GM21447 (cell line): ENCODE results near the gene KCND3.

ENCODE experiments used
- ATAC-seq: cut with Tn5 transposase; IDR thresholded peaks from one replicate; pipeline ENCODE4 v1.9.1; 2021; ENCODE audit not compliant: unreplicated experiment

The KCND3 gene

GRCh38 chr1:111988743-111989453 is 570 bp downstream of the KCND3 start:
- ATAC-seq, result no peak

GRCh38 chr1:111988377-111988742 is 1.1 kb downstream of the KCND3 start:
- ATAC-seq, result no peak

DNA sequence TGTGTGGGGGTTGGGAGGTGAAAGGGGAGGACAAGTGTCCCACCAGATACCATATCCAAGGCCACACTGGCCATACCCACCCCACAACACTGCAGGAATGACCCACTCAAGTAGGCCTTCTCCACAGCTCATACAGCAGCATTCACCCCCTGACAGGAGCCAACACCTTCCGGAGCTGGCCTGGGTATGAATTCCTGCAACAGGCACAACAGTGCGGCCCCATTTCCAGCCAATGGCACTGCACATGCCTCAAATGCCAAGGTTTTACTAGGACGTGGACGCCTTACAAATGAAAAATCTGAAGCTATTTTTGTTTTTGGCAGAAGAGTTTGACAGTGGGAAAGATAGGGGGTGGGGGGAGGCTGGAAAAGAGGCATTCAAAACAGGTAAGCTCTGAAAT is 2.0 kb downstream of the KCND3 start:
- ATAC-seq, result no peak

GRCh38 chr1:111983500-111983899 is 6.0 kb downstream of the KCND3 start:
- ATAC-seq, result no peak

GRCh38 chr1:111982428-111982827 is 7.0 kb downstream of the KCND3 start:
- no peak for ATAC-seq

DNA sequence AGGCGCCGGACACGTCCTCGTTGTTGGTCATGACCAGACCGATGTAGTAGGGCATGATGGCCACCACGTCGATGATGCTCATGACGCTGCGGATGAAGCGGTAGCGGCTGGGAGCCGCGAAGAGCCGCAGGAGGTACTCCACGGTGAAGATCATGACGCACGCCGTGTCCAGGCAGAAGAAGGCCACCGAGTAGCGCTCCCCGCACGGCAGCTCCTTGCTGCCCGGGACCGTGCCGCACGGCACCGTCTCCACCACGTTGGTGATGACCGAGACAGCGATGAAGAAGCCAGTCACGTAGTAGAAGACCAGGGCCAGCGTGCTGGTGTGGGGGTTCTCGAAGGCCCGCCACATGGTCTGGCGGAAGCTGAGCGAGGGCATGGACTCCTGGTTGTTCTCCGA is 7.6 kb downstream of the KCND3 start:
- ATAC-seq, result no peak

- no peak for ATAC-seq
These were observed 8.4 kb downstream of the KCND3 start for GRCh38 chr1:111981090-111981489.

GRCh38 chr1:111980686-111981085 is 8.8 kb downstream of the KCND3 start:
- no peak for ATAC-seq

- ATAC-seq, result no peak
These were observed 10.8 kb downstream of the KCND3 start for GRCh38 chr1:111978695-111979094.

- ATAC-seq, result no peak
These were observed 12.1 kb downstream of the KCND3 start for GRCh38 chr1:111977378-111977777.

DNA sequence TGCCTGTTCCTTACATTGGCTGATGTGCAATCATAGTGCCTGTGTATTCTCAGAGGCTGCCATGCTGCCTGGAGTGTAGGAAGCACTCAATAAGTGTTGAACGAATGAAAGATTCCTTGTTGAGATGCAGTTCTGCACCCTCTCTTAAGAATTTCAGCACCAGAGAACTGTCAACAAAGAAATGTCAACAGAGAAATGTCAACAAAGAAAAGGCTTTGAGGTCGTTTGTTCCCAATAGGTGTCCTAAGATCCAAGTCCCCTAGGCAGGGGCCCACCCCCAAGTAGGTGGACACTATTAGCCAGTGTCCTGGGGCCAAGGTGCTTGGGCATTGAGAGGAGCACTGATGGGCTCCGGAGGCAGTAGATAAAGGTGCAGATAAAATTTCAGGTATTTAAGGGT is 12.6 kb downstream of the KCND3 start:
- no peak for ATAC-seq

DNA sequence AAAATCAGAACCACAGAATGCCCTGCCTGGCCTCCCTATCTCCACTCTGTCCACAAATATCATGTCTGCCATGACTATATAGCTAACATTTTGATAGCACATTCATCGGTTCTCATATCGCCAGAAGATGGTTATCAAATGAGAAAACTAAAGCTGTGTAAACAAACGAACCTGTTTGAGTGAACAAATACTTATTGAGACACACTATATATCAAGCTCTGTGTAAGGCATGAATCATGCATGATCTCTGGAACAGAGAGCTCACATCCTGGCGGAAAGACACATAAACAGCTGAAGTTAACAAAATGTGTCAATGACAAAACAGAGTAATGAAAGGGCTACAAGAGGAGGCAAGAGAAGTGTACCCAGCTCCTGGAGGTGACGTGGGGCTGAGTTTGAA is 13.1 kb downstream of the KCND3 start:
- ATAC-seq, result no peak

- no peak for ATAC-seq
These were observed 16.2 kb downstream of the KCND3 start for GRCh38 chr1:111973150-111973790.

DNA sequence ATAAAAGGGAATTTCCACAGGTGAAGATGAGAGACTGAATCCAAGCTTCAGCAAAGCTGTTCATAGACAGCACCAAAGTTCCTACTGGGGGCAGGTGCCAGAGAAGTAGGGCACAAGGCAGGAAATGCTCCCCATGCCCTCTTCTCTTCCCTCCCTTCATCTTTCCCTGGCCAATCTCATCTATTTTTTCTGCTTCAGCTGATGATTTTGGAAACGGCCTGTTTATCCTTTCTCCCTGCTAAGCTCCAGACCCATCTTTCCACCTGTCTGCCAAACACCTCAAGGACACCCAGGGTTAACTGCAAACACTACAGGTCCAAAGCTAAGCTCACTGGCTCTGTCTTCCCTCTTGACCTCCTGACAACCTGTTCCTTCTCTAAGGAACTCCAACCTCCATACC is 18.1 kb downstream of the KCND3 start:
- ATAC-seq, result no peak

GRCh38 chr1:111968511-111968910 is 21.0 kb downstream of the KCND3 start:
- ATAC-seq, result no peak

DNA sequence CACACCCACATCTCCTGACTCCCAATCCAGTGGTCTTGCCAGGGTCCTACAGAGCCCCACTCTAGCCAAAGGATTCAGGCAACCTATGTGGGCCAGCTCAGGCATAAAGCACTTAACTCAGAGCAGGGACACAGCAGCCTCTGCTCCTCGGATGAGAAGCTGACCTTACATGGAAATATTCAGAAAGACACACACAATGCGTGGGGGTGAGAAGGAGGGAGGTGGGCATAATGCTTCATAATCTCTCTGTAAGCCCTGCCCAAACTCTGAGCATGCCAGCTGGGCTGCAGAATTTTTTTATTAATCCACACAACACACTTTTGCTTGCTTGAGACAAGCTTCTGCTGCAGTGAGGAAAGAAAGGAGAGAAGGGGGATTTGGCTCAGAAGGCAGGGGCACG is 21.6 kb downstream of the KCND3 start:
- ATAC-seq, result no peak

GRCh38 chr1:111967067-111967690 is 22.3 kb downstream of the KCND3 start:
- ATAC-seq, result no peak

- ATAC-seq, result no peak
These were observed 23.6 kb downstream of the KCND3 start for GRCh38 chr1:111965781-111966443.

DNA sequence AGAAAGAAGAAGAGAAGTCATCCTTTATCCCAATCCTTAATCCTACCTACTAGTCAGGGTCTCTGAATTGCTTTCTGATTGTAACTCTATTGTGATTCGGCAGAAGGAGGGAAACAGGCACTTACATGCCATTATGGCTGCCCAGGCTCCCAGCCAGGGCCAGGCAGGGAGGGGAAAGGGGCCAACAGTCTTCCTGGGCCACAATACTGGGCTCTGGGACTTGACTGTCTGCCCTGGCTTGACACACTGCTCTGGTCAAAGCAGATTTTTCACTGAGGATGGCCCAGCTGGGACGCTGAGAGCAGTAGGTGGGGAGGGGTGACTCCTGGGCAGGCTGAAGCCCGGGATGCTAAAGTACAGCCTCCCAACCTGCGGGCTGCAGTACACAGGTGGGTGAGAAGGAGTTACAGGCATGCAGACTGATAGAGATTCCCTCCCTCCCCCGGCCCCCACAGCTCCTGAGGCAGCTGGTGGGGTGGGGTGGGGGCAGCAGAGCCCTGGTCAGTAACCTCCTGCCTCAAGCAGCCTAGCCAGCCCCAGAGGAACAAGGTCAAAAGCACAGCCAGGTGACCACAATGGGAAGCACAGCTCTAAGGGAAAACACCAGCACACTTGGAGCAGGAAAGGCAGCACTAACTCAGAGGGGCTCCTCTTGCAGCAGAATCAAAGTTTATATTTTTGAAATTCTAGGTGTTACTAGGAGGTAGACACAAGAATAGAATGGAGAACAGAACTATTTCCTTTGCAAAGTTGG is 25.3 kb downstream of the KCND3 start:
- ATAC-seq, result no peak

GRCh38 chr1:111961773-111962565 is 27.5 kb downstream of the KCND3 start:
- no peak for ATAC-seq
